Activated CD4-positive, alpha-beta T cell treated with anti-CD3 and anti-CD28 coated beads, Interleukin-2, amount 10 ng/mL, durations not matched to agents 7 days and 5 days (primary cell): ENCODE results near the gene ATF7IP. TPM values are rescaled to one million over a fixed set of nuclear protein-coding genes. Genes with fewer than 3 reads are reported as not detected.

Experiments
- CTCF ChIA-PET: fragments of 350-600 bp; sonication (Branson Sonifier 250); formaldehyde crosslinking; loops from one replicate; lab custom pipeline; 2021; ENCODE audit warnings: antibody characterized with exemption; lab: Charles Lee
- POLR2A ChIA-PET: fragments of 350-600 bp; sonication (Branson Sonifier 250); formaldehyde crosslinking; loops from one replicate; lab custom pipeline; 2021; ENCODE audit warnings: antibody characterized with exemption; lab: Charles Lee
- DNase-seq: peaks from one replicate; pipeline ENCODE4 v3.0.0-alpha.2; 2020
- H3K27ac Mint-ChIP-seq: one replicate; pipeline ENCODE4 v1.8.0; 2021; ENCODE audit warnings: mild to moderate bottlenecking, moderate library complexity, mixed read lengths
- H3K27me3 Mint-ChIP-seq: one replicate; pipeline ENCODE4 v1.8.0; 2021; ENCODE audit warnings: mixed read lengths
- H3K36me3 Mint-ChIP-seq: one replicate; pipeline ENCODE4 v1.8.0; 2021; ENCODE audit warnings: low read depth, mixed read lengths
- H3K4me1 Mint-ChIP-seq: one replicate; pipeline ENCODE4 v1.8.0; 2021; ENCODE audit warnings: mixed read lengths
- H3K4me3 Mint-ChIP-seq: one replicate; pipeline ENCODE4 v1.8.0; 2021; ENCODE audit warnings: mild to moderate bottlenecking, moderate library complexity, mixed read lengths
- H3K9me3 Mint-ChIP-seq: one replicate; pipeline ENCODE4 v1.8.0; 2021; ENCODE audit warnings: mixed read lengths
- total RNA-seq, 2 experiments: library from RNA; stranded (reverse); gene quantifications; one replicate each; pipeline ENCODE4 v1.2.3, GENCODE V29; 2021

Gene ATF7IP
- total RNA-seq, 2 experiments from 2014 or later, result 96.7 to 108 TPM

DNA sequence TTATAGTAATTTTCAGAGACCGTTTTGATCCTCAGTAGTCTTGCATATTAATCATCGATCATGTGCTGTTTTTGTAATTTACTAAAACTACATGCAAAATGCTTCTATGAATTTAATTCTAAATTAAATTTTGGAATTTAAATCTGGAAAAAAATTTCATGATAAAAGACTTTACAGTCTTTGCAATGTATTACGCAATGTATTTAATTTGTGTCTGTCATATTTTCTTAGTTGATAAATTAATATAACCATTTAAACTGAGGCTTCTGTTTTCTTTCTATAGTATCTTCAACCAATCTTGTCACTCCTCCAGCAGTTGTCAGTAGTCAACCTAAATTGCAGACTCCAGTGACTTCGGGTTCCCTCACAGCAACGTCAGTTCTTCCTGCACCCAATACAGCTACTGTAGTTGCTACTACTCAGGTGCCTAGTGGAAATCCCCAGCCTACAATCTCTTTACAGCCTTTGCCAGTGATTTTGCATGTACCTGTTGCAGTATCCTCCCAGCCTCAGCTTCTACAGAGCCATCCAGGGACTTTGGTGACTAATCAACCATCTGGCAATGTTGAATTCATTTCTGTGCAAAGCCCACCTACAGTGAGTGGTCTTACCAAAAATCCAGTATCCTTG, 94.8 kb downstream of the ATF7IP start:
- no peak overlapping the region for H3K4me3 Mint-ChIP-seq
- ChIA-PET POLR2A (no interaction called here), CTCF (no interaction called here)
- peaks cover 63% of the 10 kb centered on the region for H3K36me3 Mint-ChIP-seq
- H3K27me3 Mint-ChIP-seq, result no peaks in the 10 kb centered on the region
- no peak overlapping the region for H3K27ac Mint-ChIP-seq
- H3K9me3 Mint-ChIP-seq, result no peaks in the 10 kb centered on the region
- H3K4me1 Mint-ChIP-seq, result peaks cover 9% of the 10 kb centered on the region
- no peak for DNase-seq

DNA sequence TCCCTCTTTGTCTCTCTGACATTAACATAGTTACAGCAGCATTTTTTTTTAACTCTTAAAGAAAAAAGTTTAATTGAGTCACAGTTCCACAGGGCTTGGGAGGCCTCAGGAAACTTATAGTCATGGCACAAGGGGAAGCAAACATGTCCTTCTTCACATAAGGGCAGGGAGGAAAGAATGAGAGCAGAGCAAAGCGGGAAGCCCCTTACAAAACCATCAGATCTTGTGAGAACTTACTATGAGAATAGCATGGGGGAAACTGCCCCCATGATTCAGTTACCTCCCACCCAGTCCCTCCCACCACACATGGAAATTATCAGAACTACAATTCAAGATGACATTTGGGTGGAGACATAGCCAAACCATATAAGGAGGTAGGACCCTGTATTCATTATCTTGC, 106.0 kb downstream of the ATF7IP start:
- Mint-ChIP-seq H3K4me1 (peaks cover 2% of the 10 kb centered on the region), H3K4me3 (no peak overlapping the region), H3K9me3 (peaks cover 38% of the 10 kb centered on the region), H3K27ac (peak overlapping the region; percentile 41), H3K36me3 (peaks cover 84% of the 10 kb centered on the region), H3K27me3 (no peaks in the 10 kb centered on the region)
- POLR2A ChIA-PET, result no interaction called here
- no peak for DNase-seq
- CTCF ChIA-PET, result no interaction called here

DNA sequence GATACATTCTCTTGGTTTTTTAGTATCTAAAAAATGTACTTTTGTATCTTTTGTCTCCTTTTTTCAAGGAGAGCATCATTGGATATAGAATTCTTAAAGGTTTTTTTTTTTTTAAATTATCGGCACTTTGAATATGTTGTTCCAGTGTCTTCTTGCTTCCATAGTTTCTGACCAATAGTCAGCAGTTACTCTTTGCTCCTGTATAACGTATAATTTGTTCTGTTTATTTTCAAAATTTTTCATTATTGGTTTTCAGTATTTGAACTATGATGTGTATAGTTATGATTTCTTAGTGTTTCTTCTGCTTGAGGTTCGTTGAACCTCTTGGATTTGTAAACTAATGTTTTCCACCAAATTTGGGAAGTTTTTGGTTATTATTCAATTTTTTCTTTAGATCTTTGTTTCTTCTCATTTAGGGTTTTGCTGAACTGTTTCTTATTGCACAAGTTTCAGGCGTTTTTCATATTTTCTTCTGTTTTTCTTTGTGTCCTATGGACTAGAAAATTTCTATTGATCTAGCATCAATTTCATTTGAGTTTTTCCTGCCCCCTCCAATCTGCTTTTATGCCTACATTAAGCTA, 108.3 kb downstream of the ATF7IP start:
- no peak for DNase-seq
- CTCF ChIA-PET, result interaction anchor here (0.8 kb wide), 1 partner anchor 19 kb away, joined by 3 read pairs; no protein-coding TSS in a partner anchor
- peaks cover 33% of the 10 kb centered on the region for H3K9me3 Mint-ChIP-seq

DNA sequence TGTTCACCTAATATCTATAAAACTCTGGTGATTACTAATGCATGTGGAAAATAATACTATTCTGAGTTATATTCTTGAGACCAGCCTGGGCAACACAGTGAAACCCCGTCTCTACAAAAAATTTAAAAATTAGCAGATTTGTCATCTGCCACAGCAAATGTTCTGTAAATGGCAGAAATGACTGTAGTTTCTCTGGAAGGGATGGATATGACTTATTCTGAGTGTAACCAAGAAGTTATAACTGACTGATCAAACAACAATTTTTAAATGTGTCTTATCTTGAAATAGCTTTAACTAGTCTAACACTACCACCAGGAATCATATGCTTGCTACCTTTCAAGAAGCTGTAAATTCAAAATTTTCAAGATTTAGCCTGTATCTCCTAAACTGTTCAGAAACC, 113.5 kb downstream of the ATF7IP start:
- H3K9me3 Mint-ChIP-seq, result peaks cover 4% of the 10 kb centered on the region
- no peak overlapping the region for H3K4me3 Mint-ChIP-seq
- H3K27me3 Mint-ChIP-seq, result no peaks in the 10 kb centered on the region
- ChIA-PET CTCF (interaction anchor here (1.4 kb wide), 1 partner anchor 25 kb away, joined by 4 read pairs; no protein-coding TSS in a partner anchor), POLR2A (no interaction called here)
- no peaks in the 10 kb centered on the region for H3K4me1 Mint-ChIP-seq
- no peak overlapping the region for H3K27ac Mint-ChIP-seq
- H3K36me3 Mint-ChIP-seq, result peaks cover 79% of the 10 kb centered on the region
- DNase-seq, result no peak

More for the DNA sequence above, 108.3 kb downstream of the ATF7IP start:
- POLR2A ChIA-PET, result interaction anchor here (0.7 kb wide), 1 partner anchor 81 kb away, joined by 11 read pairs; no protein-coding TSS in a partner anchor
- Mint-ChIP-seq H3K27ac (no peak overlapping the region), H3K27me3 (no peaks in the 10 kb centered on the region), H3K4me3 (no peak overlapping the region), H3K36me3 (peaks cover 84% of the 10 kb centered on the region), H3K4me1 (peaks cover 2% of the 10 kb centered on the region)

DNA sequence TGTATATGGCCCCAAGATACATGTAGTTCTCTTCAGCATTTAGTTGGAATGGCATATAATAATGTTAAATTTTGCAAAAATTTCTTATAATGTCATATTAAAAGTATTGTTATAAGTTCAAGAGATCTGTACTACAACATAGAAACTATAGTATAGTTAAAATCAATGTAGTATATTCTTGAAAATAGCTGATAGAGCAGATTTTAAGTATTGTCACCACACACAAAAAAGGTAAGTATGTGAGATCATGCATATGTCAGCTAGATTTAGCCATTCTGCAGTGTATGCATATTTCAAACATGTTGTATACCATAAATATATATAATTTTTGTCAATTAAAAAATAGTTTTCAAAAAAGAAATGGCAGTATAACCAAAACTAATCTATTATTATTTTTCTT, 115.7 kb downstream of the ATF7IP start:
- no peak overlapping the region for H3K4me3 Mint-ChIP-seq
- H3K9me3 Mint-ChIP-seq, result peaks cover 4% of the 10 kb centered on the region
- no peaks in the 10 kb centered on the region for H3K4me1 Mint-ChIP-seq
- DNase-seq, result no peak
- CTCF ChIA-PET, result interaction anchor here (0.7 to 1.9 kb wide), 3 partner anchors 13 to 243 kb away, joined by 3 to 10 read pairs (median 4); no protein-coding TSS in a partner anchor
- H3K27ac Mint-ChIP-seq, result no peak overlapping the region
- H3K36me3 Mint-ChIP-seq, result peaks cover 82% of the 10 kb centered on the region
- POLR2A ChIA-PET, result no interaction called here
- H3K27me3 Mint-ChIP-seq, result no peaks in the 10 kb centered on the region

DNA sequence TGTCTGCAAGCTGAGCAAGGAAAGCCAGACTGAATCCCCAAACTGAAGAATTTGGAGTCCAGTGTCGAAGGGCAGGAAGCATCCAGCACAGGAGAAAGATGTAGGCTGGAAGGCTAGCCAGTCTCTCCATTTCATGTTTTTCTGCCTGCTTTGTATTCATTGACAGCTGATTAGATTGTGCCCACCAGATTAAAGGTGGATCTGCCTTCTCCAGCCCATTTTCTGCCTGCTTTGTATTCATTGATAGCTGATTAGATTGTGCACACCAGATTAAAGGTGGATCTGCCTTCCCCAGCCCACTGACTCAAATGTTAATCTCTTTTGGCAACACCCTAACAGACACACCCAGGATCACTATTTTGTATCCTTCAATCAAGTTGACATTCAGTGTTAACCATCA, 116.9 kb downstream of the ATF7IP start:
- Mint-ChIP-seq H3K27me3 (no peaks in the 10 kb centered on the region), H3K4me1 (no peaks in the 10 kb centered on the region), H3K36me3 (peaks cover 89% of the 10 kb centered on the region), H3K4me3 (no peak overlapping the region), H3K9me3 (peaks cover 4% of the 10 kb centered on the region), H3K27ac (no peak overlapping the region)
- DNase-seq, result no peak
- POLR2A ChIA-PET, result no interaction called here
- CTCF ChIA-PET, result interaction anchor here (1.0 to 1.9 kb wide), 2 partner anchors 14 to 244 kb away, joined by 3 to 10 read pairs; no protein-coding TSS in a partner anchor

DNA sequence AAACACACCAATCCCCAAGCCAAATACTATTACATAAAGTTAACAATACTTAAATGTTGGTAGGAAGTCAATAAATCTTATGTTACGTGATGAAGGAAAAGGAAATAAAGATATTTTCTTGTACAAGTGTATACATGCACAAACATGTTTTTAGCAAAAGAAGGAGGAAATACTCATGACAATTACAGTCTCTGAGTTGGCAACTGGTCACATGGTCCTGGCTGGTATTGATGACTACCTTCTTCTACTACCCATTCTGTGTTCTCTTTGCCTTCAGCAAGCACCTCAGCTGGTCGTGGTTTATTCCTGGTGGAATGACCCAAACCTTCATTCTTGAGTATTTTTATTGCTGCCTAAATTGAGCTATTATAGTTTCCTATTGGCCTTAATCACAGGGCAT, 117.4 kb downstream of the ATF7IP start:
- H3K4me3 Mint-ChIP-seq, result no peak overlapping the region
- H3K9me3 Mint-ChIP-seq, result peaks cover 4% of the 10 kb centered on the region
- H3K27me3 Mint-ChIP-seq, result no peaks in the 10 kb centered on the region
- ChIA-PET CTCF (no interaction called here), POLR2A (no interaction called here)
- no peak overlapping the region for H3K27ac Mint-ChIP-seq
- no peak for DNase-seq
- H3K4me1 Mint-ChIP-seq, result no peaks in the 10 kb centered on the region
- peaks cover 90% of the 10 kb centered on the region for H3K36me3 Mint-ChIP-seq

DNA sequence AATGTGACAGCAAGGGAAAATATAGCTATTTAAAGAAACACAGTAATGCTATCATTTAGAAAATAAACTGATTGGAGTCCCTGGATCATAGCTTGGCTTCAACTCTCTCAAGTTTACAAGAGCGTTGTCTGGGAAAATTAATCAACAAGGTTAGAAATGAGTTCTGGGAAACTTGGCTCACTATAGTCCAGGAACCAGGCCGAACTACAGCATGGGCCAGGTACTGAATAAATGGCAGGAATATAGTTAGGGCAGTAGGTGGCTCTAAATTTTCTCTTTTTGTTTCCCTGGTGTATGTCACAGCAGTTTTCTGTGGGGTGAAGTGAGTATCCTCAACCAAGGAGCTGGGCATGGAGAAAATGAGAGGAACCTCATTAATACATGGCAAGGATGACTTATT, 129.8 kb downstream of the ATF7IP start:
- H3K9me3 Mint-ChIP-seq, result peaks cover 5% of the 10 kb centered on the region
- H3K36me3 Mint-ChIP-seq, result peaks cover 84% of the 10 kb centered on the region
- ChIA-PET POLR2A (no interaction called here), CTCF (interaction anchor here (1.0 to 1.7 kb wide), 2 partner anchors 9 to 130 kb away, joined by 3 to 4 read pairs; partner anchors contain the start of gene ATF7IP)
- no peak overlapping the region for H3K27ac Mint-ChIP-seq
- H3K27me3 Mint-ChIP-seq, result no peaks in the 10 kb centered on the region
- H3K4me3 Mint-ChIP-seq, result no peak overlapping the region
- H3K4me1 Mint-ChIP-seq, result peaks cover 2% of the 10 kb centered on the region
- DNase-seq, result no peak

DNA sequence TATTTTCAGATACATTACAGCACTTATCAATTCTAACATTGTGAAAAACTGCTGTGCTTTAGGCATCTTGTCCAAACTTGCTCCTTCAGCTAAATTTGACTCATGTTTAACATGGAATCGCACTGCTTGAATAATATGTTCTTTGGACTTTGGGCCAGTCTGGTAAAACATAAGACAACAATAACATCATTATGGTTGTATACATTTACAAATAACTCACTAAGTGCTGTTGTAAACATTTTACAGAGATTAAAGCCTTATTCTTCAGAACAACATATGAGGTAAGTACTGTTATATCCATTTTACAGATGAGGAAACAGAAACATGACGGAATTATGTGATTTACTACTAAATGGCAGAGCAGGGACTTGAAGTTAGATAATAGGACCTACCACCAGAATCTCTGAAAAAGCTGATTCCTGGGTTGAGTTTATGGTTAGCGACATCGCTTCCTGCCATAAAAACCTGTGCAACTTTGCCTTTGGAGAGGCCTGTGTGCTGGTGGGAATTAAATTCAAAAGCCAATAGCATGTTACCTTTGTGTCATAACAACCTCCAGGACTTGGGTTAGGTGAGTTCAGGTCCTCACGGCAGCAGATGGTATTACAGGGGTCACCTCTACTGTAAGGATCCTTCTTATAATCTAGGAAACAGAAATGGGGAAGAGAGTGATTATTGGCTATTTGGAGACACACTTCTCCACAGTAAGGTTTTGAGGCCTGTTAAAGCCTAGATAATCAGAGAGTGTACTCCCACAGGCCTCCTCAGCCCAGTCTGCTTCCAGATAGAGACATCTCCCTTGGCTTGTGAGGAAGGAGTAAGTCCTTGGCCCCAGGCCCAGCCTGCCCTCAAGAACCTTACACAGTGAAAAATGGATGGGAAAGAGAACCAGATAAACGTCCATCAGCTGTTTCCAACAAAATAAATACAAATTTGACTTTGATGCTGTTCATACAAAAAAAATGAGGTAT, 140.4 kb downstream of the ATF7IP start:
- no peaks in the 10 kb centered on the region for H3K9me3 Mint-ChIP-seq
- no peaks in the 10 kb centered on the region for H3K27me3 Mint-ChIP-seq
- POLR2A ChIA-PET, result no interaction called here
- CTCF ChIA-PET, result interaction anchor here (0.7 to 1.1 kb wide), 2 partner anchors 282 to 647 kb away, joined by 3 read pairs; no protein-coding TSS in a partner anchor
- DNase-seq, result no peak
- H3K36me3 Mint-ChIP-seq, result peaks cover 24% of the 10 kb centered on the region
- no peak overlapping the region for H3K27ac Mint-ChIP-seq
- H3K4me3 Mint-ChIP-seq, result no peak overlapping the region
- no peaks in the 10 kb centered on the region for H3K4me1 Mint-ChIP-seq

DNA sequence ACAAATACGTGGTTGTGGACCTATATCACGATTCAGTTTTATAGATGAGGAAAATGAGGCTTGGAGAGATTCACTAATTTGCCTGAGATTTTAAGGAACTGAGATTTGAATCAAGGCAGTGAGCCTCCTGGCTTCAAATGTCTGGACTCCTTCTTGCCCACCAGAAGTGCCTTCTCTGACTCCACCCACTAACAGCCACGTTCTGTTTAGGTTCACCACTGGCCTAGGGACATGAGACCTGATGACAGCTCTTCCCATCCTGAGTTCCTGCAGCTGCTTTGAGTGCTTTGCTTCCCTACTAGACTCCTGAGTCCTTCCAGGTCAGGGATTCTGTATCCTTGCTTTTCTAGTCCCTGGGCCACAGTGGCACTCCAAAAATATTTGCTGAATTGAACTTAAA, 145.1 kb downstream of the ATF7IP start:
- H3K36me3 Mint-ChIP-seq, result peaks cover 2% of the 10 kb centered on the region
- H3K4me1 Mint-ChIP-seq, result no peaks in the 10 kb centered on the region
- no peak for DNase-seq
- ChIA-PET POLR2A (no interaction called here), CTCF (no interaction called here)
- no peaks in the 10 kb centered on the region for H3K9me3 Mint-ChIP-seq
- no peak overlapping the region for H3K27ac Mint-ChIP-seq
- no peak overlapping the region for H3K4me3 Mint-ChIP-seq
- no peaks in the 10 kb centered on the region for H3K27me3 Mint-ChIP-seq

DNA sequence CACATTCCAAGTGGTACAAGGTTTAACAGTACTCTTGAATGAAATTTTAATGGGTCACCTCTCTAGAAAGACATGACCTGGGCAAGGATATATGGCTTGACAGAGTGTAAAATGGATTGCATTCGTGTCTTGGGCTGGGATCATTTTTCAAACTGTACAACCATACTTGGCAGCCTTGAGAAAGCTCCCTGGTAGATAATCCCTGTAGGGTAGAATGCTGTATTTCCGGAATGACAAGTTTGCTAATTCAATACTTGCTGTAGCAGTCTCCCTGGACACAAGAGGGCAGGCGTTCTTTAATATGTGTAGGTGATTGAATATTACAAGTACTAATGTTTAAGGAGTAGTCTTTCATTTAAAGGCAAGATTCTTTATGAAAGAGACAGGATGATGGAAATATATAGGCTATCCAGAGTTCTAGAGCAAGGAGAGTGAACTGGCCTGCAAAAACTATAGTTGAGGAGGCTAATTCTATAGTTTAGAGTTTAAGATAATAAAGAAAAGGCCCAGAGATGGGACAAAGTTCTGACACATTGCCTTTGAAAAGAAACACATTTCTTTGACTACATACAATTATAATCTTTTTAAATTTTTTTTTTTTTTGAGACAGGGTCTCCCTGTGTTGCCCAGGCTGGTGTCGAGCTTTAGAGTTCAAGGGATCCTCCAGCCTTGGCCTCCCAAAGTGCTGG, 148.8 kb downstream of the ATF7IP start:
- no peaks in the 10 kb centered on the region for H3K36me3 Mint-ChIP-seq
- no peak for DNase-seq
- ChIA-PET POLR2A (no interaction called here), CTCF (no interaction called here)
- no peak overlapping the region for H3K4me3 Mint-ChIP-seq
- H3K27ac Mint-ChIP-seq, result no peak overlapping the region
- no peaks in the 10 kb centered on the region for H3K4me1 Mint-ChIP-seq
- no peaks in the 10 kb centered on the region for H3K9me3 Mint-ChIP-seq
- no peaks in the 10 kb centered on the region for H3K27me3 Mint-ChIP-seq

DNA sequence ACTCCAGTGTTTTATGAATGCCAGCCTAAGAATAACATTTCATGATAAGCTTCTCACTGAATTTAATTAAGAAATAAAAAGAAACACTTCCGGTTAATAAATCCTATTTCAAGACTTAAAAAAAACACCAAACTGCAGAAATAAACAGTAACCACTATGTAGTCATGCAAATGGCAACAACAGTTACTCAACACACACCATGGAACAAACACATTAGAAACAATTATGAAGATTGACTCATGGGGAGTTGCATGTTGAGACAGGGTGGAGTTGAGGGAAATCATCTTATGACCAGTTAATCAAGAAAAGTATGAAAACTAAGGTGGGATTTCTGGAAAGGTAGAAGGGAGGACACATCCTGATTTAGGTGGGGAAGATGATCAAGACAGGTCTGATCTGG, 149.5 kb downstream of the ATF7IP start:
- CTCF ChIA-PET, result no interaction called here
- Mint-ChIP-seq H3K4me1 (no peaks in the 10 kb centered on the region), H3K27ac (no peak overlapping the region), H3K36me3 (no peaks in the 10 kb centered on the region), H3K9me3 (no peaks in the 10 kb centered on the region), H3K27me3 (no peaks in the 10 kb centered on the region), H3K4me3 (no peak overlapping the region)
- DNase-seq, result no peak
- POLR2A ChIA-PET, result no interaction called here
